PC-3 (cell line): ENCODE measurements around the gene DNAJC10.

Source experiments
- CTCF ChIP-seq: fragments of 300-600 bp; sonication (generic); conservative IDR thresholded peaks from 2 replicates; pipeline ENCODE4 v1.5.1; 2017; ENCODE audit warnings: antibody characterized with exemption, low read depth, mild to moderate bottlenecking, low read length
- EZH2 ChIP-seq: fragments of 300-600 bp; sonication (generic); IDR thresholded peaks from one replicate; pipeline ENCODE4 v1.6.1; 2017; ENCODE audit warnings: antibody characterized with exemption, mild to moderate bottlenecking, low read length; ENCODE audit not compliant: unreplicated experiment
- EZH2phosphoT487 ChIP-seq: fragments of 300-600 bp; sonication (generic); IDR thresholded peaks from 2 replicates; pipeline ENCODE4 v1.6.1; 2018; ENCODE audit warnings: mild to moderate bottlenecking, antibody characterized with exemption, low read length, borderline replicate concordance

- TF ChIP-seq CTCF = no peak
- TF ChIP-seq EZH2 = no peak
- TF ChIP-seq EZH2phosphoT487 = no peak
These were observed 10.3 kb upstream of the DNAJC10 start for GRCh38 chr2:182705761-182706160.
